ENCODE data around the gene DCLK1.
A peak's percentile ranks its signal among the peaks of the same experiment; 100 is the strongest.

Gene DCLK1

GRCh38 chr13:35824825-35825224, 306.4 kb downstream of the DCLK1 start:
- no peak for DNase-seq (ENCODE audit: low read depth)

GRCh38 chr13:35824395-35824794, 306.8 kb downstream of the DCLK1 start:
- DNase-seq (ENCODE audit: low read depth) = no peak

GRCh38 chr13:35822666-35823065, 308.5 kb downstream of the DCLK1 start:
- DNase-seq (ENCODE audit: low read depth) = no peak

DNA sequence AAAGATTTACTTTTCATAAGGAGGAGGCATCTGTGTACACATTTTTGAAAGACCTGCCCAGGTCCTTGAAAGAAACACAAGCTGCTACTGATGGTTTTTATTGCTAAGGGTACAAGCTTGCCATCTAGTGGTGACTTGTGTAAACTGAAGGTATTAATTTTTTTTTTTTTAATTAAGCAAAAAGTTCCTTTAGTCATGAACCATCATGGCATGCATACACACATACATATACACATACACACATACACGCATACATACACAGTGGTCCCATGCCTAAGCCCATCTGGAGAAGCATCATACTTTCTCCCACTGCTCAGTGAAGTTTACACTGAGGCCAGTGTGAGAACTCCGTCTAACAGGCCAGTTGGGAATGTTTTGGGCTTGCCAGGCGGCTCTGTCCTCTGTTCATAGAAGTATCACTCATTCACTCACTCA, 312.5 kb downstream of the DCLK1 start:
- DNase-seq (ENCODE audit: low read depth) = no peak

- DNase-seq (ENCODE audit: low read depth) = no peak
Observed at GRCh38 chr13:35817642-35818607, 313.3 kb downstream of the DCLK1 start.

GRCh38 chr13:35814605-35815011, 316.6 kb downstream of the DCLK1 start:
- DNase-seq (ENCODE audit: low read depth) = no peak

DNA sequence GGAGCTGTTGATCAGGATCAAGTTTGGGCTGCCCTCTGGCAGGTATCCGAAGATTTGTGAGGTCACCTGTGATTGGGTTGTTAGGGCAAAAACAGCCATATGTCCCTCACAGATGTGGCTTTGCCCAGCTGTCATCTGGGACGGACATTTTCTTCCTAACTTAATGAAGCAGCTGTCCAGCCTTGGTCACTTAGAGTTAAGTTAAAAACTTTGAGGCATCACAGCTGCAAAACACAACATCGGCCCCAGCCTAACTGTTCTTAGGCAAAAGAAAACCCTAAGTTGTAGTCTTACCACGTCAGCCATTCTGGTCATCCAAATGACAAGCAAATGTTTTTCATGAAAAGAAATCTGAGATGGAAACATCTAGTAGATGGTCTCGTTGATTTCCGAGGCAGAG, 318.4 kb downstream of the DCLK1 start:
- DNase-seq (ENCODE audit: low read depth) = no peak

DNA sequence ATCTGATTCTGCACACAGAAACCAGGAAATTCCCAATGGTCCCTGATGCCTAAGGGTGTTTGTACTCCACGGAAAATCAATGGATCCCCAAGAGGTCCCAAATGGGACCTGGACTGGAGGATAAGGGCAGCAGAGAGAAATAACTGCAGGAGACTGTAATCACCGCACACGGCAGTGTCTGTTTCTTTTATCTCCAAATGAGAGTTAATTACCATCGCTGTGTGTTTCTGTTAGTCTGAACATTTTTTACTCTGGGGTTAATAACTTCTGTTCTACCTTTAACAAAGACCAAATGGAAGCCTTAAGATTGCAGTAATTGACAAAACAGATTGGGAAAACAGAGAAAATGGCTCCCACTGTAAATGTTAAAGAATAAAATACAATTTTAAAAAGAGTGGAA, 320.9 kb downstream of the DCLK1 start:
- no peak for DNase-seq (ENCODE audit: low read depth)

- no peak for DNase-seq (ENCODE audit: low read depth)
Observed at GRCh38 chr13:35808846-35809245, 322.3 kb downstream of the DCLK1 start.

- DNase-seq (ENCODE audit: low read depth) = no peak
Observed at GRCh38 chr13:35804901-35805300, 326.3 kb downstream of the DCLK1 start.

DNA sequence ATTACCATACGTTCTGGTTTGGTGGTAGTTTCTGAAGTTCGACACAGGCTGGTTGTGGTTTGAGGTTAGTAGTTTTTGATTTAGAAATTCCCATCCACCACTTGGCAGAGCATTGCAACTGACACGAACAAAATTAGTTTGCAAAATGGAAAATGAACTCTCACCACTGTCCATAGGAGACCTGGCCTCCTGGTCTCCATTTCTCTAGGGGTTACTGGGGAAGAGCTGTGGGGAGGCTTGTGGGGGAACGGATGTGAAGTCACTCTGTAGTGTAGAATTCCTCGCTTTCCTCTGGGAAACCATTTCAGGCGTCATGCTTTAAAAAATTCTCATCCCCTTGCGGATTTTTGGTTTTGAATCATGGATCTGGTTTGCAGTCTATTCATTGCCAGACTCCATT, 333.2 kb downstream of the DCLK1 start:
- no peak for DNase-seq (ENCODE audit: low read depth)

GRCh38 chr13:35797244-35797643, 333.9 kb downstream of the DCLK1 start:
- DNase-seq (ENCODE audit: low read depth) = no peak

GRCh38 chr13:35796623-35797022, 334.6 kb downstream of the DCLK1 start:
- DNase-seq (ENCODE audit: low read depth) = no peak

GRCh38 chr13:35794734-35795389, 336.3 kb downstream of the DCLK1 start:
- DNase-seq (ENCODE audit: low read depth) = no peak

- DNase-seq (ENCODE audit: low read depth) = no peak
Observed at GRCh38 chr13:35793823-35794222, 337.4 kb downstream of the DCLK1 start.

DNA sequence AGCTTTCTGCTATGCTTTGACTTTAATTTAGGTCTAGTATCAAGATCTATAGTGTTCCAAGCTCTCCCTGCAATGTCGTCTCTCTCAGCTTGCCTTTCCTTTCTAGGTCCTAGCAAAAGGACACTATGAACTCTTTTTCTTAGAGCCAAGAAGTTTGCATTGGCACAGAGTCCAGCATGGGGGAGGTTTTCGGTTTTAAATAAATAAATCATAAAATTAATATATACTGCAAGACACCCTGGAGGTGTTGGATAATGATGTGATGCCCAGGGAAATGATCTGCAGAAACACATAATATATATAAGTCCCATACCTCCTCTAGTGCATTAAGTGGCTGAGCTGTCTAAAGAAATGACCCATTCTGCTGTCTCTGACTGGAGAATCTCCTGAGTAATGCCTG, 338.3 kb downstream of the DCLK1 start:
- DNase-seq (ENCODE audit: low read depth) = no peak

GRCh38 chr13:35792021-35792420, 339.2 kb downstream of the DCLK1 start:
- DNase-seq (ENCODE audit: low read depth) = no peak

GRCh38 chr13:35791184-35791851, 339.9 kb downstream of the DCLK1 start:
- DNase-seq (ENCODE audit: low read depth) = peak; percentile 64

GRCh38 chr13:35789335-35790165, 341.6 kb downstream of the DCLK1 start:
- no peak for DNase-seq (ENCODE audit: low read depth)

DNA sequence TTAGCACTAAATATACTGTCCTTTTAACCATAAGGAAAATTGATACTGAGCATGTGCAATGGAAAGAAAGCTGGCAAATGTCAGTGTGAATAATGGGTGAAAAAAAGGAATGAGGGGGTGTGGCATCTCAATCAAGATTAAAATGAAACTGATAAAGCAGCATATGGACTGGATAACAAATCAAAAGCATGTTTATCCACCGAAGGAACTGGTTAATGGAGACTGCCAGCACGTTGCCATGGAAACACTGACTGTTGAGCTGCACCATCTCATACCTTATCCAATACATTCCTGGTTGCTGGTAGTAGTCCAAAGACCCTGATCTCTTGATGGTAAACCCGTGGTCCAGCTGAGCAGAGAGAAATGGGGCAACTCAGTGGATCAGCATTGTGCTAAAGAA, 343.2 kb downstream of the DCLK1 start:
- no peak for DNase-seq (ENCODE audit: low read depth)

GRCh38 chr13:35785576-35786303, 345.4 kb downstream of the DCLK1 start:
- DNase-seq (ENCODE audit: low read depth) = no peak
